Stimulated activated naive B cell treated with anti-CD40 and anti-IgM and Interleukin-4, amounts not matched to agents 10 μg/mL and 1 μg/mL and 100 μg/mL, for 72 hours (primary cell): ENCODE measurements around the gene RPS18.
"Not testable (repeated sequence)": the region's sequence is repeated elsewhere in the genome, so short reads cannot be mapped to it uniquely, and the experiment has no call there.

Experiments
- ATAC-seq, 2 donors: fragments of 150-1000 bp; cut with Tn5 transposase; replicated peaks; 2 replicates each; pipeline ENCODE4 v1.10.0; 2021; ENCODE audit warnings: moderate library complexity in 1 of 2
- DNase-seq: peaks from one replicate; pipeline ENCODE4 v3.0.0; 2021
- H3K27ac Mint-ChIP-seq: one replicate; pipeline ENCODE4 v1.8.0; 2022; ENCODE audit warnings: mild to moderate bottlenecking, mixed read lengths
- H3K27me3 Mint-ChIP-seq, 2 donors: one replicate each; pipeline ENCODE4 v1.8.0; 2022; ENCODE audit warnings: mixed read lengths in 2 of 2
- H3K36me3 Mint-ChIP-seq, 2 donors: one replicate each; pipeline ENCODE4 v1.8.0; 2022; ENCODE audit warnings: mixed read lengths in 2 of 2, mild to moderate bottlenecking in 1 of 2
- H3K4me1 Mint-ChIP-seq, 2 donors: one replicate each; pipeline ENCODE4 v1.8.0; 2022; ENCODE audit warnings: mixed read lengths in 2 of 2, mild to moderate bottlenecking in 1 of 2
- H3K4me3 Mint-ChIP-seq, 2 donors: one replicate each; pipeline ENCODE4 v1.8.0; 2022; ENCODE audit warnings: mild to moderate bottlenecking in 2 of 2, mixed read lengths in 2 of 2, moderate library complexity in 1 of 2
- H3K9me3 Mint-ChIP-seq, 2 donors: one replicate each; pipeline ENCODE4 v1.8.0; 2022; ENCODE audit warnings: mixed read lengths in 2 of 2, mild to moderate bottlenecking in 1 of 2

RPS18 gene

DNA sequence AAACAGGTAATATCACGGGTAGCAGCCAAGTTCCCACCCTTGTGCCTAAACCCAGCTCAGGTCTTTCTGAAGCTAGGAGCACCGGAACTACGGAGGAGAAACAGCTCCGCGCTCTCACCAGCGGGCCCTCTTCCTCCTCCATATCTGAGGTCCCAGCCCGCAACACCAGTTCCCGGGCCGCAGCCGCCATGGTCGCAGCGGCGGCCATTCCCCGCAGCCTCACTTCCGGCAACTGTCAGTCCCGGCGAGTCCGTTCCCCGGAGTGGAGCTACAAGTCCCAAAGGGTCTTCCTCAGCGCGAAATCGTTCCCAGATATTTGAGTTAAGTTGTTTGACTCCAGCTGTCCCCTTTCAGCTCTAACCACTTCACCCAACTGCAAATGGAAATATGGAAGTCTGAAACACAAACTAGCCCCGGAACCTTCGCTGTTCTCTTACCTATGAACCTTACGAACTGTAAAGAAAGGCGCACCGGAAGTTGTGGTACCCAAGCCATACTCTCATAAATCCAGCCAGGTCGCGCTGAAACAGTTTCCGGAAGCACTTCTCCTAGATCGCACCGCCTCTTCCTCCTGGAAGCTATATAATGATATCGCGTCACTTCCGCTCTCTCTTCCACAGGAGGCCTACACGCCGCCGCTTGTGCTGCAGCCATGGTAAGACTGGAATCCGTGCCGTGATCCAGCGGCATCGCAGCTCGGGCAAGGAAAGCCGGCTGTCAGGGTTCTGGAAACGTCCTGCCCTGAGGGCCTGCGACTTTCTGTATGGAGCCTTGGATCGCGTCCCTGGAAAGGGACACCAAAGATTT lies at the start of gene RPS18, which contains the start of gene VPS52:
Gene RPS18, plus strand, starts transcription at position 608 of the 807 bp plus-strand sequence. Its CDS starts 45 bp downstream, at position 653.
Gene VPS52, minus strand, starts transcription at position 409 of the 807 bp plus-strand sequence. Its CDS starts 201 bp downstream, at position 208.
- Mint-ChIP-seq H3K27ac (peak within 1 kb of the TSS; percentile 100), H3K27me3 (no peaks in the 10 kb centered on the region), H3K9me3 (no peaks in the 10 kb centered on the region), H3K36me3 (peaks cover 61 to 83% of the 10 kb centered on the region in 2 donors), H3K4me3 (peak within 1 kb of the TSS; percentile 99), H3K4me1 (peaks cover 37 to 61% of the 10 kb centered on the region in 2 donors)
- DNase-seq (peak; percentile 90), ATAC-seq (peak; percentile 91 to 93)

DNA sequence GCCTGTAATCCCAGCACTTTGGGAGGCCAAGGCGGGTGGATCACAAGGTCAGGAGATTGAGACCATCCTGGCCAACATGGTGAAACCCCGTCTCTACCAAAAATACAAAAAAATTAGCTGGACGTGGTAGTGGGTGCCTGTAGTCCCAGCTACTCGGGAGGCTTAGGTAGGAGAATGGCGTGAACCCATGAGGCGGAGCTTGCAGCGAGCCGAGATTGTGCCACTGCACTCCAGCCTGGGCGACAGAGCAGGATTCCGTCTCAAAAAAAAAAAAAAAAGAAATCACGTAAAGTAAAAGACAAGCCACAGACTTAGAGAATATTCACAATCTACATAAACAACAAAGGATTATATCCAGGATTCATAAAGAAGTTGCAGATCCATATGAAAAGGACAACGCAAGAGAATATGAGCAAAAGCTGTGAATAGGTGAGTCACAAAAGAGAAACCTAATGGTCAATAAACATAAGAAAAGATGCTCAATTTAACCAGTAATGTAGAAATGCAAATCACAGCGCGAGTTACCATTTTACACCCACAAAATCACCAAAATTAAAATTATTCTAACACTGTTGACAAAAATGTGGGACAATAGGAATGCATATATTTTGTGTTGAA lies 45.3 kb upstream of the RPS18 start:
- H3K27me3 Mint-ChIP-seq = peaks cover 25 to 55% of the 10 kb centered on the region in 2 donors
- DNase-seq, H3K4me3 Mint-ChIP-seq, H3K36me3 Mint-ChIP-seq, H3K9me3 Mint-ChIP-seq, H3K27ac Mint-ChIP-seq, H3K4me1 Mint-ChIP-seq, ATAC-seq: not testable (repeated sequence)

DNA sequence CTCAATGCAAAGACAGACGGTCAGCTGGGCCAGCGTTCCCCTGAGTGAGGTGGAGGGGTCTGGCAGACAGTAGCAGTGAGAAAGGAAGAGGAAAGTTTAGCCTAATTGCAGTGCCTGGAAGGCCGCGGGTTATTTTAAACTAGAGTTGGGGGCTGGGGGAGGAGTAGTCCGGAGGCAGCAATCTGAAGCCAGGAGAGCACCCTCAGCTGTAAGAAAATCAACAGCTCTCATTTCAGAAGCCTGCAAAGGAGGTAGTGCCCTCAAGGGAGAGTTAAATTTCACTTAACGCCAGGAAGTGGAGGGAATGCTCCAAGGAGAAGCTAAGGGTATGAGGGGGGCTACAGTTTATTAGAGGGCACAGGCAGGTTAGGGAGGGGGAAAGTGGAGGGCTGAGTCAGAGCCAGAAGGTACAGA lies 36.6 kb upstream of the RPS18 start:
- H3K9me3 Mint-ChIP-seq = peaks cover 0 to 1% of the 10 kb centered on the region in 2 donors
- H3K4me1 Mint-ChIP-seq = no peaks in the 10 kb centered on the region
- ATAC-seq (no peak), DNase-seq (no peak)
- no peak overlapping the region for H3K27ac Mint-ChIP-seq
- peaks cover 42 to 55% of the 10 kb centered on the region in 2 donors for H3K27me3 Mint-ChIP-seq
- H3K36me3 Mint-ChIP-seq = no peaks in the 10 kb centered on the region
- no peak overlapping the region for H3K4me3 Mint-ChIP-seq

DNA sequence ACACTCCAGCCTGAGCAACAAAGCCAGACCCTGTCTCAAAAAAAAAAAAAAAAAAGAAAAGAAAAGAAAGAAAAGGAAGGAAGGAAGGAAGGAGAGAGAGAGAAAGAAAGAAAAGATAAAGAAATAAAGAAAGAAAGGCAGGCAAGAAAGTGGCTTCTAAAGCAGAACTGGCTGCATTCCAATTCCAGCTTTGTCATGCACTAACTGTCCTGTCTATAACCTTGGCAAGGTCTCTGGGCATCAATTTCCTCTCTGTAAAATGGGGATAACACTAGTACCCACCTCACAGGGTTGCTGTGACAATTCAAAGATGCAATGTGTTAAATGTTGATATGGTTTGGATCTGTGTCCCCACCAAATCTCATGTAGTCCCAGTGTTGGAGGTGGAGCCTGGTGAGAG lies 35.5 kb upstream of the RPS18 start:
- no peak overlapping the region for H3K4me3 Mint-ChIP-seq
- DNase-seq = no peak
- H3K9me3 Mint-ChIP-seq = peaks cover 0 to 1% of the 10 kb centered on the region in 2 donors
- H3K27ac Mint-ChIP-seq = no peak overlapping the region
- no peaks in the 10 kb centered on the region for H3K4me1 Mint-ChIP-seq
- ATAC-seq = no peak
- peaks cover 41 to 57% of the 10 kb centered on the region in 2 donors for H3K27me3 Mint-ChIP-seq
- H3K36me3 Mint-ChIP-seq = no peaks in the 10 kb centered on the region

DNA sequence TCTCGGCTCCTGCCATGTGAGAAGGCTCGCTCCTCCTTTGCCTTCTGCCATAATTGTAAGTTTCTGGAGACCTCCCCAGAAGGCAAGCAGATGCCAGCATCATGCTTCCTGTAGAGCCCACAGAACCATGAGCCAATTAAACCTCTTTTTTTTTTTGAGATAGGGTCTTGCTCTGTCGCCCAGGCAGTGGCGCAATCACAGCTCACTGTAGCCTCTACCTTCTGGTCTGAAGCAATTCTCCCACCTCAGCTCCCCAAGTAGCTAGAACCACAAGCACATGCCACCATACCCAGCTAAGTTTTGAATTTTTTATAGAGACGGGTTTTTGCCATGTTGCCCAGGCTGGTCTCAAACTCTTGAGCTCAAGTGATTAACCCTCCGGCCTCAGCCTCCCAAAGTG lies 35.0 kb upstream of the RPS18 start:
- H3K27ac Mint-ChIP-seq = no peak overlapping the region
- H3K4me3 Mint-ChIP-seq = no peak overlapping the region
- H3K36me3 Mint-ChIP-seq = no peaks in the 10 kb centered on the region
- H3K27me3 Mint-ChIP-seq = peaks cover 38 to 53% of the 10 kb centered on the region in 2 donors
- DNase-seq (no peak), ATAC-seq (no peak)
- peaks cover 0 to 3% of the 10 kb centered on the region in 2 donors for H3K4me1 Mint-ChIP-seq
- H3K9me3 Mint-ChIP-seq = peaks cover 0 to 1% of the 10 kb centered on the region in 2 donors

DNA sequence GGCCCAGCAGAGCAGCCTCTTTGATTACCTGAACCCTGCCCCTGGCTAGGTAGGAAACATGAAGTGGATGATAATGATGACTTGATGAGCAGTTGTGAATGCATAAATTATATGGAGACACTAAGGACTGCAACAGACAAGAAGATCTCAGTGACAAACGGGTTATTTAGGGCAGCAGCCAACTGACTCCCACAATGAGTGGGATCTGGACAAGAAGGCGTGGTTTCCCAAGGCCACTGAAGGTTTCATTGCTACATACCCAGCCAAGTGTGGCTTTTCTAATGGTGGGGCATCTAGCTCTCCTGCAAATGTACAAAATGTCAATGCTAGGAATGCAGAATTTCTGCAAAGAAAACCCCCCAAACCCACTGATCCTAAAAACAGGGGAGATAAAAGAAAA lies 34.1 kb upstream of the RPS18 start:
- Mint-ChIP-seq H3K4me1 (peaks cover 0 to 6% of the 10 kb centered on the region in 2 donors), H3K27me3 (peaks cover 36 to 53% of the 10 kb centered on the region in 2 donors), H3K36me3 (no peaks in the 10 kb centered on the region), H3K9me3 (peaks cover 0 to 1% of the 10 kb centered on the region in 2 donors), H3K4me3 (no peak overlapping the region), H3K27ac (no peak overlapping the region)
- no peak for DNase-seq
- no peak for ATAC-seq

DNA sequence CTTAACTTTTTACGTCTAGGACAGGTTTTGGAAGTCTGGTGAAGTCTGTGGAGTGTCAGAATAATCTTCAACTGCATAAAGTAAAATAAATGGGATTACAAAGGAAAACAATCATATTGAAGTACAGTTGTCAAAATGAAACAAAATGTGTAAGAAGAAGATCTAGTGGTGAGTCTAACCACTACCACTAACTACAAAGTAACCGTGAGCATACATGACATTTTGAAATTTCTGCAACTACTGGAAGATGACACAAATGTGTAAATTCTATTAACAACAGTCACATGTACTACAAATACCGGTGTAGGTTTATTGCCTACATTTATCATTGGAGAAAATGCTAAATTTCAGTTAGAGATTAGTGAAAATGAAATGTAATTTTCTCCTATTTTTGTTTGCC lies 29.9 kb upstream of the RPS18 start:
- Mint-ChIP-seq H3K4me3 (no peak overlapping the region), H3K9me3 (no peaks in the 10 kb centered on the region), H3K4me1 (peaks cover 0 to 6% of the 10 kb centered on the region in 2 donors), H3K36me3 (no peaks in the 10 kb centered on the region), H3K27ac (no peak overlapping the region), H3K27me3 (peaks cover 24 to 32% of the 10 kb centered on the region in 2 donors)
- DNase-seq (no peak), ATAC-seq (peak in 1 of 2 donors; percentile 36)

DNA sequence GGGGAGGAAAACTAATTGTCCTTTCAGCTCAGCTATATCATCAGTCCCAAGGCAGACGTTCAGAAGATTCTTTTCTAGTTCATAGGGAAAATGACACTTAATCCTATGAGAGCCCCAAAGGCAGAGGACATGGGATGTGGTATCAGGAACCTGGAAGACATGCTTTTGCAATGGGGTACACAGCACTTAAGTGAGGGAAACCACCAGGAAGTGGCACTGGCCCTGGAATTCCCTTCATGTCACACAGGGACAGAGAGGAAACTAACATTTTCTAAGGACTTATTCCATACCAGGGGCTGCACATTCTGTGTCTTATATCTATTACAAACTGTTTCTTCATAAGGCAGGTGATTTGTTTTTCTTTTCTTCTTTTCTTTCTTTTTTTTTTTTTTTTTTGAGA lies 28.4 kb upstream of the RPS18 start:
- no peaks in the 10 kb centered on the region for H3K36me3 Mint-ChIP-seq

DNA sequence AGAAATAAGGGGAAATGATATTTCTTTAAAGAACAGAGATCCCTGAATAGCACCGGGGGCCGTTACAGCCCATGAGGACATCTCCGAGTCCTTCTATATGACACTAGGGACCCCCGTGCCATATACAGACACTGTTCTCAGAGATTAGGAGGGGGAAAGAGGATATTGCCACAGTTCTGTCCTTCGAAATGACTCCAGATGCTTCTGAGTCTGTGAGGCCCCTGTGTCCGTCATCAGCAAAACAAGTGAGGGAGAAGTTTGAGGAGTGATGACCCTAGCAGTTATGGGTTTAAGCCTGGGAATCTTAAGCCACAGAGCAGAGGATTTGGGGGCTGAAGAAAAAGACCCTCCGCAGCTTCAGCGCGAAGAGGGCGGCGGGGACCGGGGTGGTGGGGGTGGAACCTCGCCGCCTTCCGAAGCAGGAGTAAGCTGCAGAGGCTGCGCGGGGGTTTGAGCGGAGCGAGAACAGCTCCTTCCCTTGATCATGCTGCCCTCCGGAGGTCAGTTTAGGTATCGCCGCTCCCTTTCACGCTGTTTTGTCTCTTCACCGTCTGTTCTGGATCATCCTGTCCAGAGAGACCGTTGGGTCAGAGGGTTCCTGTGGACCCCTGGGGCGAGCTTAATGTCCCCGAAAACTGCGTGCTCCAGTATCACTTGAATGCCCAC lies 23.8 kb upstream of the RPS18 start:
- ATAC-seq (peak; percentile 49 to 56), DNase-seq (peak; percentile 81)
- Mint-ChIP-seq H3K36me3 (peaks cover 21 to 25% of the 10 kb centered on the region in 2 donors), H3K4me1 (peaks cover 28 to 36% of the 10 kb centered on the region in 2 donors), H3K4me3 (peak overlapping the region; percentile 88 to 90), H3K9me3 (no peaks in the 10 kb centered on the region), H3K27me3 (peaks cover 4 to 5% of the 10 kb centered on the region in 2 donors), H3K27ac (peak overlapping the region; percentile 97)

More for the DNA sequence above, 28.4 kb upstream of the RPS18 start:
- Mint-ChIP-seq H3K27ac (no peak overlapping the region), H3K9me3 (no peaks in the 10 kb centered on the region), H3K27me3 (peaks cover 24 to 27% of the 10 kb centered on the region in 2 donors), H3K4me1 (peaks cover 4 to 10% of the 10 kb centered on the region in 2 donors), H3K4me3 (no peak overlapping the region)
- DNase-seq (no peak), ATAC-seq (no peak)

DNA sequence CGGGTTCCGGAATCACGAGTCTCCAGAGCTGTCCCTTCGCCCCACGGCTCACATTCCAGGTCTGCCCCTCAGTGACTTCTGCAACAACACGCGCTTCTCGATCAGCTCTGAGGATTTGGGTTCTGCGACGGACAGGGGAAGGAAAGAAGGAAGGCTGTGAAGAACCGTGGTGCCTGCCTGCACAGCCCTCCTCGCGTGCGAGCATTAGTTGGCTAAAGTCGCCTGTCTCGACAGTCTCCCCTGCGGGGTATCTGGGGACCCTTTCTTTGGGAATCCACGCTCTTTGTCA lies 23.3 kb upstream of the RPS18 start:
- H3K4me3 Mint-ChIP-seq = peak overlapping the region; percentile 88 to 90
- no peaks in the 10 kb centered on the region for H3K9me3 Mint-ChIP-seq
- peaks cover 28 to 36% of the 10 kb centered on the region in 2 donors for H3K4me1 Mint-ChIP-seq
- H3K36me3 Mint-ChIP-seq = peaks cover 22 to 26% of the 10 kb centered on the region in 2 donors
- peak overlapping the region; percentile 97 for H3K27ac Mint-ChIP-seq
- no peaks in the 10 kb centered on the region for H3K27me3 Mint-ChIP-seq
- DNase-seq (no peak), ATAC-seq (peak; percentile 37)

DNA sequence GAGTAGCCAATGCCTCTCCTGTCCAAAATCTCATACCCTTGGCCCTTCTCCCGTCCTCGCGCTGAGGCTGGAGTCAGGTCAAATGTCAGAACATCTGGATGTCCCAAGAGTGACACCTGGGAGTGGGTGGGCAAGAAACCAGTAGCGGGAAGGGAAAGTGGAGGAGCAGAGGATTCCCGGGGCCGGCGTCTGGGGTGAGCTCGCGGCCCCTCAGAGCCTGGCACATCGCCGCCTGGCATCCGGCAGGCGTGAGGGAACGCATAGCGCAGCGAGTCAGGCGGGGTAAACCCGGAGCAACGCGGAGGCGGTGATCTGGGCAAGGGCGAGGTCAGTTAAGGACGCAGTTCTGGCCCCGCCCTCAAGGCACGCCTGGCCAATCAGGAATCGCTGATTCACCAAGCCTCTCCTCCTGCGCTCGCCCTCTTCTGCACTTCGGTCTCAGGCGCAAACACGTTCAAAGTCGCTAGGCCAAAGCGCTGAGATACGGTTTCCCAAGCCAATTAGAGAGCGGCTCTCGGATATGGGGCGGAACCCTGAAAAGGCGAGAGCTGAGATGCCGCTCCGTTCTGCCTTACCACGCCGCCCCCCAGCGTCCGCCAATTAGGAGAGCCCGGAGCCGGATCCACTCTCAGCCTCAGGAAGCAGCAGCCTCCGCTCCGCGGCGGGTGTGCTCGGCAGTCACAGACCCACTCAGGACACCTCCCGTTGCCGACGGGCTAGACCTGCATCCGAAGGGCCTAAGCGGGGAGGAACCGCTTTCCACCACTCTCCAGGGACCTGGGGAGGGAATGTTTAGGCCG lies 22.7 kb upstream of the RPS18 start:
- Mint-ChIP-seq H3K4me1 (peaks cover 28 to 36% of the 10 kb centered on the region in 2 donors), H3K27ac (peak overlapping the region; percentile 97), H3K36me3 (peaks cover 22 to 26% of the 10 kb centered on the region in 2 donors), H3K9me3 (no peaks in the 10 kb centered on the region), H3K27me3 (no peaks in the 10 kb centered on the region), H3K4me3 (peak overlapping the region; percentile 88 to 90)
- ATAC-seq (peak; percentile 90), DNase-seq (peak; percentile 97)

DNA sequence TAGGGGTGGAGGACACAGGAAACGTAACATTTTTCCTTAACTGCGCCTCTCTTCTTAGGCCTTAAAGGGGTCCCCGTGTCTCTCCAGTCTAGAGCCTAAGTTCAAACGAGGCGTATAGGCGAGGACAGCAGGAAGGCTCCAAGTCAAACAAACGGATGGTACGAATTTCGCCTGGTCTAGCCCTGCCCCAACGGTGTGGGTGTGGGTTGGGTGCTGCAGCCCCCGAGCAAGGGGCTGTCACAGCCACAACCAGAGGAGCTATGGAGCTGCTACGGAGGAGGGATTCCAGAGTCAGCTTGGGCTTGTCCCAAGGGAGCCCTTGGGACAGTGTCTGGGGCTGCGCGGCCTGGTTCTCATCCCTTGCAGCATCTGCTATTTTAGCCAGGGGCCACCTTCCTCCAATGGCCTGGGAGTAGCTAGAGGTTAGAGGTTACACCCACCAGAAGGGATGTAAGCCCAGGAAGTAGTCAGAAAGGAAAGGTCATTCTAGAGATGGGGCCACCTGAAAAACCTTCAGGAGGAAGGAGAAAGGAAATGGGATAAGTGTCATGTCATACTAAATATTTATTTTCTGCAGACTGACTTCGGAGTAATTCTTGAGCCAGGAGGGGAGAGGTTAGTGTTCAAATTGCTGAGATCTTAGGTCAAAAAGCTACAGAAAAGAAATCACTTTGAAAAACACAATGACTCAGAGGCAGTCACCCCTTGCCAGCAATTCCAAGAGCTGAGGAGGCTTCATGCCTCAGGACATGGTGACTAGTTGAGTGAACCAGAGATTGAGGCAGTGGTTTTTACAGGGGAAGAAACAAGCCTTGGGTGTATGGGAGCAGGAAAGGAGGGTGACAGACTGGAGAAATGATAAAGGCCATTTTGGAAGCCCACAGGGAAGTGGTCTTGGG lies 21.9 kb upstream of the RPS18 start:
- Mint-ChIP-seq H3K4me1 (peaks cover 28 to 36% of the 10 kb centered on the region in 2 donors), H3K9me3 (no peaks in the 10 kb centered on the region), H3K27me3 (no peaks in the 10 kb centered on the region), H3K27ac (peak overlapping the region; percentile 97), H3K4me3 (peak overlapping the region; percentile 88 to 90), H3K36me3 (peaks cover 22 to 26% of the 10 kb centered on the region in 2 donors)
- peak; percentile 7 for DNase-seq
- ATAC-seq = no peak

DNA sequence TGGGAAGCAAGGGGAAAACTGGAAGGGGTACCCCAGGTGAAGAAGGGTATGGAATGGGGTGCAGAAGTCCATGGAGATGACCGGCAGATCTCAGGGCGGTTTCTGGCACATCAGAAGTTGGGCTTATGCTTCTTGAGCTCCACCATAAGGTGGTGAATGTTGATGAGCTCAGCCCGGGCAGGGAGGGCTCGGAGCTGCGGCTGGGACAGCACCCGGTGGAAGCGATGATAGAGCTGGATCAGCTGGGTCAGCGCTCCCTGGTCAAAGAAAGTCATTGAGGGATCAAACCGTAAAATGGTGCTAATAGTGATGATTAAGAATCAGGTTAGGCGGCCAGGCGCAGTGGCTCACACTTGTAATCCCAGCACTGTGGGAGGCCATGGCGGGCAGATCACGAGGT lies 21.1 kb upstream of the RPS18 start:
- Mint-ChIP-seq H3K4me1 (peaks cover 28 to 36% of the 10 kb centered on the region in 2 donors), H3K9me3 (no peaks in the 10 kb centered on the region), H3K4me3 (peak overlapping the region; percentile 88 to 90), H3K27me3 (no peaks in the 10 kb centered on the region), H3K36me3 (peaks cover 22 to 28% of the 10 kb centered on the region in 2 donors), H3K27ac (peak overlapping the region; percentile 97)
- DNase-seq = no peak
- no peak for ATAC-seq
